Measurements from ENCODE around the gene OR5B2.

DNA sequence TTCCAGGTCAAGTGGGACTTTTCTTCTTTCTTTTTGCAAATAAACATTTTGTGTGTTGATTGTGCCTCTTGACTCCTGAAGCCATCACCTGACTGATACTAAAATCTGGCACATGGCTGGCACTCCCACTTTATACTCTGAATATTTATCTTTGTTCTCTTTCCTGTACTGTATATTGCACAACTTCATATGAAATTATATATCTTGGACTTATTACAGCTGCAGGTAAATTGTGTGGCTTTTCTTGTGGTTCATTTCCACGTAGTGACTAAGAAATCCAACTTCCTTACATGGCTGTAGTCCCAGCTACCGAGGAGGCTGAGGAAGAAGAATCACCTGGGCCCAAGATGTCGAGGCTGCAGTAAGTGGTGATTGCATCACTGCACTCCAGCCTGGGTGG, 37.8 kb upstream of the OR5B2 start:
- TF ChIP-seq POLR2A (IDR thresholded peaks at IDR 0.05): no peak
- TF ChIP-seq, protein P1, sequence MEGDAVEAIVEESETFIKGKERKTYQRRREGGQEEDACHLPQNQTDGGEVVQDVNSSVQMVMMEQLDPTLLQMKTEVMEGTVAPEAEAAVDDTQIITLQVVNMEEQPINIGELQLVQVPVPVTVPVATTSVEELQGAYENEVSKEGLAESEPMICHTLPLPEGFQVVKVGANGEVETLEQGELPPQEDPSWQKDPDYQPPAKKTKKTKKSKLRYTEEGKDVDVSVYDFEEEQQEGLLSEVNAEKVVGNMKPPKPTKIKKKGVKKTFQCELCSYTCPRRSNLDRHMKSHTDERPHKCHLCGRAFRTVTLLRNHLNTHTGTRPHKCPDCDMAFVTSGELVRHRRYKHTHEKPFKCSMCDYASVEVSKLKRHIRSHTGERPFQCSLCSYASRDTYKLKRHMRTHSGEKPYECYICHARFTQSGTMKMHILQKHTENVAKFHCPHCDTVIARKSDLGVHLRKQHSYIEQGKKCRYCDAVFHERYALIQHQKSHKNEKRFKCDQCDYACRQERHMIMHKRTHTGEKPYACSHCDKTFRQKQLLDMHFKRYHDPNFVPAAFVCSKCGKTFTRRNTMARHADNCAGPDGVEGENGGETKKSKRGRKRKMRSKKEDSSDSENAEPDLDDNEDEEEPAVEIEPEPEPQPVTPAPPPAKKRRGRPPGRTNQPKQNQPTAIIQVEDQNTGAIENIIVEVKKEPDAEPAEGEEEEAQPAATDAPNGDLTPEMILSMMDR (IDR thresholded peaks at IDR 0.05): no peak
